Left ventricle myocardium inferior (tissue), 1 donor: Measurements from ENCODE around the gene ESRRA. TPM values are rescaled to one million over a fixed set of nuclear protein-coding genes. Genes with fewer than 3 reads are reported as not detected.
A peak's percentile ranks its signal among the peaks of the same experiment; 100 is the strongest.

ENCODE experiments used
- DNase-seq: peaks from one replicate; pipeline ENCODE4 v3.0.0-alpha.2; 2020
- H3K27ac ChIP-seq: fragments of 200-600 bp; replicated peaks from 2 replicates; pipeline ENCODE4 v1.8.0; 2021
- H3K27me3 ChIP-seq: fragments of 200-600 bp; 2 replicates; pipeline ENCODE4 v1.8.0; 2021; ENCODE audit warnings: low read depth
- H3K36me3 ChIP-seq: fragments of 200-600 bp; 2 replicates; pipeline ENCODE4 v1.8.0; 2021
- H3K4me1 ChIP-seq: fragments of 200-600 bp; 2 replicates; pipeline ENCODE4 v1.8.0; 2021
- H3K4me3 ChIP-seq: fragments of 200-600 bp; 2 replicates; pipeline ENCODE4 v1.8.0; 2021; ENCODE audit warnings: mild to moderate bottlenecking, moderate library complexity
- H3K9me3 ChIP-seq: fragments of 200-600 bp; replicated peaks from 2 replicates; pipeline ENCODE4 v1.8.0; 2021
- CTCF ChIP-seq: fragments of 200-600 bp; IDR thresholded peaks from 2 replicates; pipeline ENCODE4 v1.8.0; 2021; ENCODE audit warnings: antibody characterized with exemption, mild to moderate bottlenecking, borderline replicate concordance
- intact Hi-C: fragments of 100-400 bp; cut with micrococcal nuclease; formaldehyde crosslinking; loops from one replicate; pipeline ENCODE4 v1.11.0; 2022
- long read RNA-seq: library from polyadenylated mRNA; unstranded; transcript quantifications from one replicate; pipeline ENCODE4 v2.0.0, GENCODE V29; 2021
- total RNA-seq: library from RNA; stranded (reverse); fragmentation: NEBNext Ultra II Directional; extraction: Animal tissue kit (Norgen Biotek cat#: 25700); gene quantifications from one replicate; pipeline ENCODE4 v1.2.1, GENCODE V29; 2021
- donor health status: DM: no; HTN: yes; CAD: no; lungs with severe emphysema.

ESRRA gene
- total RNA-seq, result 213 TPM
- long read RNA-seq, transcript ESRRA-203 (7 exons, 2,218 nt), result minor isoform, 54 of 984 reads
- long read RNA-seq, transcript ESRRA-202 (7 exons, 2,283 nt), result minor isoform, 5 of 984 reads
- long read RNA-seq, transcript ESRRA-201 (7 exons, 2,215 nt), result major isoform, 734 of 984 reads
- long read RNA-seq, partial matches to known transcripts, result 46 of 984 reads
- long read RNA-seq, other reads (novel, unspliced or antisense), result 145 of 984 reads

- Histone ChIP-seq H3K9me3 (no peaks in the 10 kb centered on the region), H3K4me1 (peaks cover 50% of the 10 kb centered on the region), H3K27me3 (peaks cover 6% of the 10 kb centered on the region), H3K4me3 (peak within 1 kb of the TSS; percentile 77), H3K27ac (peak within 1 kb of the TSS; percentile 99), H3K36me3 (peaks cover 10% of the 10 kb centered on the region)
- intact Hi-C loops, result no loop called here
- DNase-seq, result peak; percentile 100
- TF ChIP-seq CTCF, result no peak
Observed at GRCh38 chr11:64305075-64305690, at the start of gene ESRRA. Gene ESRRA (plus strand): TSS chr11:64305524. CDS start chr11:64307180, 1,656 bp downstream.

GRCh38 chr11:64256300-64256699 lies 49.0 kb upstream of the ESRRA start:
- H3K4me3 ChIP-seq, result no peak overlapping the region
- intact Hi-C loops, result no loop called here
- no peaks in the 10 kb centered on the region for H3K9me3 ChIP-seq

GRCh38 chr11:64258356-64258755 lies 47.0 kb upstream of the ESRRA start:
- Histone ChIP-seq H3K4me3 (no peak overlapping the region), H3K9me3 (no peaks in the 10 kb centered on the region), H3K4me1 (peaks cover 8% of the 10 kb centered on the region), H3K27ac (no peak overlapping the region), H3K36me3 (peaks cover 83% of the 10 kb centered on the region), H3K27me3 (no peaks in the 10 kb centered on the region)
- no peak for DNase-seq
- intact Hi-C loops, result no loop called here
- TF ChIP-seq CTCF, result no peak

More at GRCh38 chr11:64256300-64256699, 49.0 kb upstream of the ESRRA start:
- no peak for DNase-seq
- TF ChIP-seq CTCF, result no peak
- Histone ChIP-seq H3K36me3 (peaks cover 63% of the 10 kb centered on the region), H3K27ac (no peak overlapping the region), H3K27me3 (no peaks in the 10 kb centered on the region), H3K4me1 (peaks cover 27% of the 10 kb centered on the region)

GRCh38 chr11:64258946-64259532 lies 46.3 kb upstream of the ESRRA start:
- Histone ChIP-seq H3K9me3 (no peaks in the 10 kb centered on the region), H3K4me3 (no peak overlapping the region), H3K27ac (no peak overlapping the region), H3K36me3 (peaks cover 90% of the 10 kb centered on the region), H3K27me3 (no peaks in the 10 kb centered on the region), H3K4me1 (peaks cover under 1% of the 10 kb centered on the region)
- TF ChIP-seq CTCF, result no peak
- no peak for DNase-seq
- intact Hi-C loops, result no loop called here

GRCh38 chr11:64259533-64260067 lies 45.7 kb upstream of the ESRRA start:
- no peak overlapping the region for H3K27ac ChIP-seq

More at GRCh38 chr11:64259533-64260067, 45.7 kb upstream of the ESRRA start:
- intact Hi-C loops, result no loop called here
- Histone ChIP-seq H3K36me3 (peaks cover 91% of the 10 kb centered on the region), H3K4me1 (no peaks in the 10 kb centered on the region), H3K9me3 (no peaks in the 10 kb centered on the region), H3K4me3 (no peak overlapping the region), H3K27me3 (no peaks in the 10 kb centered on the region)
- TF ChIP-seq CTCF, result no peak
- DNase-seq, result no peak
